Kidney (tissue), 14 donors: ENCODE results near the gene SRGAP3. TPM values are rescaled to one million over a fixed set of nuclear protein-coding genes. Genes with fewer than 3 reads are reported as not detected.
A peak's percentile ranks its signal among the peaks of the same experiment; 100 is the strongest.

Experiments used
- DNase-seq, 5 donors: peaks; one replicate each; pipeline ENCODE4 v3.0.0-alpha.2; 2013 to 2020
- FAIRE-seq: peaks from 2 replicates; lab custom pipeline; 2012; peaks lifted over from hg19 to GRCh38; lab: Jason Lieb, UNC
- H3K27ac ChIP-seq, 2 donors: one replicate each; pipeline ENCODE4 v1.7.0; 2013; ENCODE audit warnings: low read depth in 2 of 2, low read length in 2 of 2, inconsistent platforms in 1 of 2
- H3K27me3 ChIP-seq: one replicate; pipeline ENCODE4 v1.7.1; 2013; ENCODE audit warnings: low read length, inconsistent platforms; ENCODE audit not compliant: control insufficient read depth, insufficient read depth
- H3K36me3 ChIP-seq, 3 donors: one replicate each; pipeline versions ENCODE4 v1.7.0 to v1.7.1; 2013; ENCODE audit warnings: low read length in 3 of 3, control low read depth in 1 of 3, inconsistent platforms in 1 of 3; ENCODE audit not compliant: insufficient read depth in 3 of 3, control insufficient read depth in 2 of 3
- H3K4me1 ChIP-seq, 3 donors: one replicate each; pipeline versions ENCODE4 v1.7.0 to v1.7.1; 2013; ENCODE audit warnings: low read length in 3 of 3, inconsistent platforms in 1 of 3, low read depth in 1 of 3; ENCODE audit not compliant: control insufficient read depth in 2 of 3, insufficient read depth in 2 of 3
- H3K4me3 ChIP-seq, 3 donors: one replicate each; pipeline versions ENCODE4 v1.7.0 to v1.8.1; 2013; ENCODE audit warnings: low read length in 3 of 3, control low read depth in 1 of 3, inconsistent platforms in 1 of 3
- H3K9ac ChIP-seq, 3 donors: one replicate each; pipeline versions ENCODE4 v1.7.0 to v1.7.1; 2013; ENCODE audit warnings: low read length in 3 of 3, control low read depth in 1 of 3, inconsistent platforms in 1 of 3
- H3K9me3 ChIP-seq, 3 donors: one replicate each; pipeline versions ENCODE4 v1.7.0 to v1.7.1; 2013; ENCODE audit warnings: low read length in 3 of 3, control low read depth in 1 of 3, inconsistent platforms in 1 of 3; ENCODE audit not compliant: control insufficient read depth in 2 of 3, insufficient read depth in 1 of 3
- CTCF ChIP-seq: IDR thresholded peaks from 3 replicates; pipeline ENCODE4 v1.5.1; 2012; ENCODE audit warnings: mild to moderate bottlenecking, moderate library complexity, borderline replicate concordance; ENCODE audit not compliant: insufficient read depth; ENCODE audit errors: extremely low read depth
- intact Hi-C: fragments of 100-400 bp; cut with DNase I; formaldehyde crosslinking; loops from one replicate; pipeline ENCODE4 v1.11.1; 2022
- polyA plus RNA-seq: library from polyadenylated mRNA; stranded (reverse); fragments of 350-450 nt; fragmentation: Illumina TruSeq; extraction: RNeasy Lipid Tissue Mini Kit (QIAGEN cat#74804); gene quantifications from one replicate; pipeline ENCODE4 v1.2.3, GENCODE V29; 2014; ENCODE audit warnings: low read depth, low replicate concordance; ENCODE audit not compliant: insufficient read depth
- total RNA-seq: library from RNA; stranded (reverse); fragmentation: NEBNext Ultra II Directional; extraction: Animal tissue kit (Norgen Biotek cat#: 25700); gene quantifications from one replicate; pipeline ENCODE4 v1.2.1, GENCODE V29; 2021
- donor health status: control.
- donor health status: control.
- donor health status: control.
- donor health status: control.
- donor health status: control.
- donor health status: DM: yes; HTN: yes; CAD: no.
- donor health status: Normal renal cell carcinoma (clear cell type).

Gene SRGAP3
- total and polyA plus RNA-seq, 2 donors from 2014 or later, result 4.1 to 24.3 TPM

- intact Hi-C loops, result loop anchor here (5.0 kb wide), 1 partner anchor 331 kb away; no protein-coding TSS in a partner anchor
Measured at GRCh38 chr3:8970971-8971589, 278.4 kb downstream of the SRGAP3 start.

DNA sequence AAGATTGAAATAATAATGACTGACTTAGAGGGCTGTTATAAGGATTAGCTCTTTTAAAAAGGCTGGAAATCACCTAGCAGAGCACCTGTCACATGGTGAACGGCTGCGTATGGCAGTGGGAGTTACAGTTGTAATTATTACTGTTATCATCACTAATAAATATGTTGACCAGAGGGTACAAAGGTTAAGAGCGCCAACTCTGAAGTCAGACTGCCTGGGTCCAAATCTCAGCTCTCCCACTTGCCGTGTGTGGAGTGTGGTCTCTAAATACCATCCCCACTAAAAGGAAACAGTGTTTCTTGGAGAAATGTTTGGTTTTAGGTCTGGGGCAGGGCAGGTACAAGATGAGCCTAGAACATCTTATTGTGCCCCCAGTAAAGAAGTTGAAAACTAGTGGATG is 280.2 kb downstream of the SRGAP3 start:
- TF ChIP-seq CTCF, result no peak
- Histone ChIP-seq H3K27ac (no peak overlapping the region), H3K4me3 (no peak overlapping the region), H3K4me1 (no peaks in the 10 kb centered on the region), H3K9me3 (no peaks in the 10 kb centered on the region), H3K36me3 (no peaks in the 10 kb centered on the region), H3K27me3 (no peaks in the 10 kb centered on the region), H3K9ac (no peak overlapping the region)
- DNase-seq, result no peak
- intact Hi-C loops, result no loop called here
- FAIRE-seq, result no peak

More at GRCh38 chr3:8970971-8971589, 278.4 kb downstream of the SRGAP3 start:
- FAIRE-seq, result peak; percentile 85
- peak; percentile 96 for TF ChIP-seq CTCF
- no peak overlapping the region for H3K9ac ChIP-seq
- H3K27ac ChIP-seq, result no peak overlapping the region
- no peaks in the 10 kb centered on the region for H3K36me3 ChIP-seq
- DNase-seq, result peak in 4 of 5 donors; percentile 66 to 81 (median 72)
- H3K9me3 ChIP-seq, result no peaks in the 10 kb centered on the region
- H3K4me1 ChIP-seq, result no peaks in the 10 kb centered on the region
- no peak overlapping the region for H3K4me3 ChIP-seq
- no peaks in the 10 kb centered on the region for H3K27me3 ChIP-seq

DNA sequence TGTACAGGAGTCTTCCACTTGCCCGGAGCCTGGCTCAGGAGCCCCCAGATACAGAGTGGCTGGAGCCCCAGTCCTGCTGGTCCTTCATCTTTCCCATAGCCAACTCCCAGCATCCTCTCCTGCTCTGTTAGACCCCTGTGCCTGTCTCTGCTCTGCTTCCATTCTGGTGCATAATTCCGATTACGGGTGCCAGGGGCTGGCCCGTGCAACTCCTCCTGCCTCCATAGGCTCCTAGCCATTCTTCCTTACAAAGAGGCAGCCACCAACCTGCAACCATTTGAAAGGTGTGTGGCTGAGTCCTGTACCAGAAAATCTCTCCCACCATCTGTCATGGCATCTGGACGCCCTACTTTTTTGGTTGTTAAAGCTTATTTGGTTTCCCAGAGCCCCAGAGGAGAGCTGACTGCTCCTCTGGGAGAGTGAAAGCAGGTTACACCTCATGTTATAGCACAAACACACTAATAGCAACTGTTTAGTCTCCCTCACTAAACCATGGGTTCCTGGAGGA is 281.0 kb downstream of the SRGAP3 start:
- Histone ChIP-seq H3K27me3 (no peaks in the 10 kb centered on the region), H3K4me1 (no peaks in the 10 kb centered on the region), H3K36me3 (no peaks in the 10 kb centered on the region), H3K9ac (no peak overlapping the region), H3K9me3 (no peaks in the 10 kb centered on the region), H3K27ac (no peak overlapping the region), H3K4me3 (no peak overlapping the region)
- intact Hi-C loops, result no loop called here
- no peak for FAIRE-seq
- no peak for DNase-seq
- TF ChIP-seq CTCF, result no peak
